BE2C (cell line): ENCODE data around the gene FAM177A1.

Experiments used
- DNase-seq: peaks from one replicate; pipeline ENCODE4 v3.0.0-alpha.2; 2020
- H3K27me3 ChIP-seq: fragments of 250-450 bp; sonication (Bioruptor Pico); 2 replicates; pipeline ENCODE4 v1.5.1; 2020; ENCODE audit warnings: mild to moderate bottlenecking
- H3K36me3 ChIP-seq: fragments of 250-450 bp; sonication (Bioruptor Pico); 2 replicates; pipeline ENCODE4 v1.5.1; 2020; ENCODE audit warnings: mild to moderate bottlenecking
- H3K4me1 ChIP-seq: fragments of 250-450 bp; sonication (Bioruptor Pico); 2 replicates; pipeline ENCODE4 v1.5.1; 2020
- H3K4me3 ChIP-seq: 2 replicates; pipeline ENCODE4 v1.5.1; 2011; ENCODE audit warnings: low read depth, low read length
- H3K9me3 ChIP-seq: fragments of 250-450 bp; sonication (Bioruptor Pico); 2 replicates; pipeline ENCODE4 v1.5.1; 2020
- TF ChIP-seq, protein P1 (sequence below): IDR thresholded peaks from 2 replicates; pipeline ENCODE4 v1.5.1; 2012; ENCODE audit warnings: mild to moderate bottlenecking, low read depth, low read length

The FAM177A1 gene

DNA sequence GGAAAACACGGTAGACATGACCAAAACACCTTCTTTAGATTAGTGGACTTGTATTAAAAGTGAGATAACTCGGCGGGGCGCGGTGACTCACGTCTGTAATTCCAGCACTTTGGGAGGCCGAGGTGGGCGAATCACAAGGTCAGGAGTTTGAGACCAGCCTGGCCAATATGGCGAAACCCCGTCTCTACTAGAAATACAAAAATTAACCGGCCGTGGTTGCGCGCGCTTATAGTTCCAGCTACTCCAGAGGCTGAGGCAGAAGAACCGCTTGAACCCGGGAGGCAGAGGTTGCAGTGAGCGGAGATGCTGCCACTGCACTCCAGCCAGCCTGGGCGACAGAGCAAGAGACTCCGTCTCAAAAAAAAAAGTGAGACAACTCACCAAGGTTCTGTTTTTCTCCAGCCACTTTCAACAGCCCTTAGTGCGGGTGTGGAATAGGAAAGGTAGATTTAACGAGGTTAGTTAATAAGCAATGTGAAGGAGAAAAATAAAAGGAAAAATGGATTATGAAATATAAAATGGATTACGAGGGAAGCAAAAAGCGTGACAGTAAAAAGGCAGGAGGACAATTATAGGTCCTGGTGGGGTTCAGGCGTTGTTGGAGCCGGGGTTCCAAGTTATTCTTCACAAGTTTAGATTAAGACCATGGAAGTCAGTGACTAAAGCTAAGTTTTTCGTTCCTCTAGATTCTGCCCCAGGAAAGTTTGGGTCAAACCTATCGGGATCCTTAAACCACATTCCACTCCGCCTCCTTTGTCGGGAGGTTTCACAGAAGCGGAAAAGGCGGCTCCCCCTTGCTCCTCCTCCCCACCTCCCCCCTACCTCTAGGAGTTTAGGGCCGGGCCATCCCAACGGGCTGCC lies 75.2 kb downstream of the FAM177A1 start:
- Histone ChIP-seq H3K4me3 (peak overlapping the region; percentile 91), H3K4me1 (no peaks in the 10 kb centered on the region; the same call in 1 of the 2 replicates), H3K9me3 (no peaks in the 10 kb centered on the region), H3K27me3 (no peaks in the 10 kb centered on the region), H3K36me3 (peaks cover 6% of the 10 kb centered on the region; the same call in 1 of the 2 replicates)
- DNase-seq: no peak
- TF ChIP-seq, protein P1, sequence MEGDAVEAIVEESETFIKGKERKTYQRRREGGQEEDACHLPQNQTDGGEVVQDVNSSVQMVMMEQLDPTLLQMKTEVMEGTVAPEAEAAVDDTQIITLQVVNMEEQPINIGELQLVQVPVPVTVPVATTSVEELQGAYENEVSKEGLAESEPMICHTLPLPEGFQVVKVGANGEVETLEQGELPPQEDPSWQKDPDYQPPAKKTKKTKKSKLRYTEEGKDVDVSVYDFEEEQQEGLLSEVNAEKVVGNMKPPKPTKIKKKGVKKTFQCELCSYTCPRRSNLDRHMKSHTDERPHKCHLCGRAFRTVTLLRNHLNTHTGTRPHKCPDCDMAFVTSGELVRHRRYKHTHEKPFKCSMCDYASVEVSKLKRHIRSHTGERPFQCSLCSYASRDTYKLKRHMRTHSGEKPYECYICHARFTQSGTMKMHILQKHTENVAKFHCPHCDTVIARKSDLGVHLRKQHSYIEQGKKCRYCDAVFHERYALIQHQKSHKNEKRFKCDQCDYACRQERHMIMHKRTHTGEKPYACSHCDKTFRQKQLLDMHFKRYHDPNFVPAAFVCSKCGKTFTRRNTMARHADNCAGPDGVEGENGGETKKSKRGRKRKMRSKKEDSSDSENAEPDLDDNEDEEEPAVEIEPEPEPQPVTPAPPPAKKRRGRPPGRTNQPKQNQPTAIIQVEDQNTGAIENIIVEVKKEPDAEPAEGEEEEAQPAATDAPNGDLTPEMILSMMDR: no peak

DNA sequence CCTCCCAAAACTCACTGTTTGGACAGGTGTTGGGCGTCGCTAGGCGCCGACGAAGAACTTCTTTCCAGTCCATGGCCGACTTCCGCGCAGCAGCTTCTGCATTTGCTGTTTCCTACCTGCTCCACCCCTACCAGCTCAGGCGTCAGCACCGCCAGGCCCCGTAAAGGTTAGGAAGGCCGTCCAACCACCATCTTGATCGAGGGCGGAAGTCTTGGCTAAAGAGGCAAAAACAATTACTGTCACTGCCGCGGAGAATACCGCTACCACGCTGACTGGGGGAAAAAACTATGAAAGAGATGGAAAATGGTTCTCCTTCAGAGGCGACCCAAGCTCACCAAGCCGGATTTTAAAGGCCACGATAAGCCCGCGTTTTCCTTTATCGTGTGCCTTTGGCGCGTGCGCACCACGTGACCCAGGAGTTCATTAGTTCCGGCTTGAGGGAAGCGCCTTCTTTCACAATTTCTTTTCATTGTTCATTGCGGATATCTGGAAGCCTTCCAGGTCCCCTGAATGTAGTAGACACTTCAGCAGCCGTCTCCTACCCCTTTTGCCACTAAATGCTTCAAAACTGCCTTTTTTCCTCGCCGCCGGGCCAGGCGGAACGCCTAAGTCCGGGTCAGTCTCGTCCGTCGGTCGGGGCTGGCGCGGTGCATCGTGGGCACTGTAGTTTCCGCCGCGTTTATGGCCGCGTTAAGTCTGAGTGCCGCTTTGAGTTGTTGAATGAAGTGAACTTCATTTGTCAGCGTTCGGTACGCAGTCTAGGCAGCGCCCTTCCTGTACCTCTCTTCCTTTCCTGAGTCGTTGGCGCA lies 76.0 kb downstream of the FAM177A1 start, which contains the start of the genes PPP2R3C and PRORP:
Gene PPP2R3C (minus strand): TSS at position 104 of the 809 bp plus-strand sequence. CDS start 31 bp downstream, at position 73.
Gene PRORP (plus strand): TSS at position 666 of the 809 bp plus-strand sequence. CDS start 694 bp downstream, outside the sequence.
- peak within 1 kb of the TSS; percentile 91 for H3K4me3 ChIP-seq
- no peaks in the 10 kb centered on the region for H3K9me3 ChIP-seq
- peak; percentile 84 for DNase-seq
- no peaks in the 10 kb centered on the region; the same call in 1 of the 2 replicates for H3K4me1 ChIP-seq
- H3K36me3 ChIP-seq: peaks cover 5% of the 10 kb centered on the region; the same call in 1 of the 2 replicates
- TF ChIP-seq, protein P1: no peak
- no peaks in the 10 kb centered on the region for H3K27me3 ChIP-seq

DNA sequence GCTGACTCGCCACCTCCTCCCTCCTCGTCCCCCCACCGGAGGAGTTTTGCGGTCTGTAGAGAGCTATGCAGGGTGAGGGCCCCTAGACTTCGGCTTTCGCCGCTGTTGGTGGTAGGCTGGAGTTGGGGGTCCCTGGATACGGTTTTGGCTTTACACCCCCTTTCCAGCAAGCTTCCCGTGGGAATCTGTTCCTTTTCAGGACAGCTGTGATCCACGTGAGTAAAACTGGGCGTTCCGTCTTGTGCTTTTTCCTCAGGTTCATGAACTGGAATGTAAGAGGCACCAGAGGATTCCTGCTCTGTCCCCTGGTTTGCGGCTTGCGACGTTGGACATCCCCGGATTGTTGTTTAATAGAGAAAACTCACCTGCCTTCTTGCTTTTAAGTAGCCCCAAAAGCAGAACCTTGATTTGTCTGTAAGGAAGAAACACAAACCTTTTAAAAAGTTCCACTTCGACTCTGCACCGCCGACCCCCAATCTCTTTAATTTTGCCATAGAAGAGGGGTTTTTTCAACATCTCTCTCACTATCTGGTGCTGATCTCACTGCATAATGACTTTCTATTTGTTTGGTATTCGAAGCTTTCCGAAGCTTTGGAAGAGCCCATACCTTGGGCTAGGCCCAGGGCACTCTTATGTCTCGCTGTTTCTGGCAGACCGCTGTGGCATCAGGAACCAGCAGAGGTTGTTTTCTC lies 76.8 kb downstream of the FAM177A1 start:
- H3K4me1 ChIP-seq: no peaks in the 10 kb centered on the region; the same call in 1 of the 2 replicates

DNA sequence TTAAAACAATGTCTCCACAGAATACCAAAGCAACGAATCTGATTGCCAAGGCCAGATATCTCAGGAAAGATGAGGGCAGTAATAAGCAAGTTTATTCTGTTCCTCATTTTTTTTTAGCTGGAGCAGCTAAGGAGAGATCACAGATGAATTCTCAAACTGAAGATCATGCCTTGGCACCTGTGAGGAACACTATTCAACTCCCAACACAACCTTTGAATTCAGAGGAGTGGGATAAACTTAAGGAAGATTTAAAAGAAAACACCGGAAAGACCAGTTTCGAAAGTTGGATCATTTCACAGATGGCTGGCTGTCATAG lies 77.3 kb downstream of the FAM177A1 start:
- TF ChIP-seq, protein P1: no peak
- H3K36me3 ChIP-seq: peaks cover 5% of the 10 kb centered on the region; the same call in 1 of the 2 replicates
- no peaks in the 10 kb centered on the region; the same call in 1 of the 2 replicates for H3K4me1 ChIP-seq
- no peaks in the 10 kb centered on the region for H3K9me3 ChIP-seq
- peak overlapping the region; percentile 91 for H3K4me3 ChIP-seq
- no peak for DNase-seq
- H3K27me3 ChIP-seq: no peaks in the 10 kb centered on the region

More for the DNA sequence above, 76.8 kb downstream of the FAM177A1 start:
- Histone ChIP-seq H3K9me3 (no peaks in the 10 kb centered on the region), H3K36me3 (peaks cover 5% of the 10 kb centered on the region; the same call in 1 of the 2 replicates), H3K4me3 (peak overlapping the region; percentile 91), H3K27me3 (no peaks in the 10 kb centered on the region)
- DNase-seq: no peak
- TF ChIP-seq, protein P1: no peak

DNA sequence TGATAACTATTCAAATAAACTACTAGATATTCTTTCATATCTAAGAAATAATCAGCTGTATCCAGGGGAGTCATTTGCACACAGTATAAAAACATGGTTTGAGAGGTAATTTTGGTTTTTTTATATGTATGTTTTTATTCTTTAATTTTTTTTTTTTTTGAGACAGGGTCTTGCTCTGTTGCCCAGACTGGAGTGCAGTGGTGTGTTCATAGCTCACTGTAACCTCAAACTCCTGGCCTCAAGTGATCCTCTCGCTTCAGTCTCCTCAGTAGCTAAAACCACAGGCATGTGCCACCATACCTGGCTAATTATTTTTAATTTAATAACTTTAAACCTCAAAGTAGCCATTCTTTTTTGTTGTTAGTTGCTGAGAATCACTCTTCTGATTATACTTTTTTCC lies 78.1 kb downstream of the FAM177A1 start:
- DNase-seq: no peak
- Histone ChIP-seq H3K4me1 (no peaks in the 10 kb centered on the region; the same call in 1 of the 2 replicates), H3K36me3 (peaks cover 4% of the 10 kb centered on the region; the same call in 1 of the 2 replicates), H3K9me3 (no peaks in the 10 kb centered on the region), H3K27me3 (no peaks in the 10 kb centered on the region), H3K4me3 (no peak overlapping the region)
- TF ChIP-seq, protein P1: no peak
